Measurements from ENCODE around the gene CAMTA1. TPM values are rescaled to one million over a fixed set of nuclear protein-coding genes. Genes with fewer than 3 reads are reported as not detected.

CAMTA1 gene
- total and polyA plus RNA-seq, 4 donors = 48.1 to 140 (median 52.3) TPM

DNA sequence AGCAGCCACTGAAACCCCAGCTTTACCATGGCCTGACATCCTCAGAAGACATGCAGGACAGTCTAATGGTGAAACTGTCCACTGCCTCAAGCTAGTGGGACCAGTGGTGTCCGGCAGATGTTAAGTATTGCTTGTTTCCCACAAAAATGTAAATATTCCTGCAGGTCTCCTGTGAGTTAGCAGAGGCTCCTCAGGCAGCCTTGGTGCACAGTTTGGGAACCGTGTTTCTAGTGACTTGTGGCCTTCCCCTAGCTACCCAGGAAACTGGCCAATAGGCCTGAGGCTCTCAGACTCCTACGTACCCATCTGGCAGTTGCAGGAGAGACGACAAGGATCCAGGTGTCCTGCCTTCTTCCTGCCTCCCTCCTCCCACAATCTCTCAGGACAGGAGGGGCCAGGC lies 142.4 kb downstream of the CAMTA1 start:
- no peaks in the 10 kb centered on the region for H3K9me3 ChIP-seq (ENCODE audit: control insufficient read depth in 4 of 4, insufficient read depth in 3 of 4, low read length in 3 of 4)
- no peaks in the 10 kb centered on the region for H3K36me3 ChIP-seq (ENCODE audit: control insufficient read depth in 4 of 4, insufficient read depth in 4 of 4, low read length in 4 of 4)
- DNase-seq (no peak), ATAC-seq (ENCODE audit: insufficient read depth, low FRiP score) (no peak)
- no peak overlapping the region for H3K9ac ChIP-seq (ENCODE audit: insufficient read depth in 1 of 2, low read length in 2 of 2)
- 60 to 73% methylated on average over 4 of the region's 4 CpGs for WGBS, 2 donors
- H3K27me3 ChIP-seq (ENCODE audit: control insufficient read depth in 3 of 3, insufficient read depth in 3 of 3, low read length in 2 of 3) = peaks cover 0 to 5% (median 0%) of the 10 kb centered on the region in 3 donors
- H3K4me1 ChIP-seq (ENCODE audit: control insufficient read depth in 5 of 5, insufficient read depth in 5 of 5, low read length in 5 of 5) = peaks cover 0 to 3% (median 0%) of the 10 kb centered on the region in 5 donors
- H3K4me3 ChIP-seq = no peak overlapping the region
- TF ChIP-seq, protein P1, sequence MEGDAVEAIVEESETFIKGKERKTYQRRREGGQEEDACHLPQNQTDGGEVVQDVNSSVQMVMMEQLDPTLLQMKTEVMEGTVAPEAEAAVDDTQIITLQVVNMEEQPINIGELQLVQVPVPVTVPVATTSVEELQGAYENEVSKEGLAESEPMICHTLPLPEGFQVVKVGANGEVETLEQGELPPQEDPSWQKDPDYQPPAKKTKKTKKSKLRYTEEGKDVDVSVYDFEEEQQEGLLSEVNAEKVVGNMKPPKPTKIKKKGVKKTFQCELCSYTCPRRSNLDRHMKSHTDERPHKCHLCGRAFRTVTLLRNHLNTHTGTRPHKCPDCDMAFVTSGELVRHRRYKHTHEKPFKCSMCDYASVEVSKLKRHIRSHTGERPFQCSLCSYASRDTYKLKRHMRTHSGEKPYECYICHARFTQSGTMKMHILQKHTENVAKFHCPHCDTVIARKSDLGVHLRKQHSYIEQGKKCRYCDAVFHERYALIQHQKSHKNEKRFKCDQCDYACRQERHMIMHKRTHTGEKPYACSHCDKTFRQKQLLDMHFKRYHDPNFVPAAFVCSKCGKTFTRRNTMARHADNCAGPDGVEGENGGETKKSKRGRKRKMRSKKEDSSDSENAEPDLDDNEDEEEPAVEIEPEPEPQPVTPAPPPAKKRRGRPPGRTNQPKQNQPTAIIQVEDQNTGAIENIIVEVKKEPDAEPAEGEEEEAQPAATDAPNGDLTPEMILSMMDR (IDR thresholded peaks at IDR 0.05; ENCODE audit: control extremely low read depth, extremely low read depth) = no peak
- H3K27ac ChIP-seq (ENCODE audit: low read depth in 1 of 2, low read length in 1 of 2) = no peak overlapping the region

DNA sequence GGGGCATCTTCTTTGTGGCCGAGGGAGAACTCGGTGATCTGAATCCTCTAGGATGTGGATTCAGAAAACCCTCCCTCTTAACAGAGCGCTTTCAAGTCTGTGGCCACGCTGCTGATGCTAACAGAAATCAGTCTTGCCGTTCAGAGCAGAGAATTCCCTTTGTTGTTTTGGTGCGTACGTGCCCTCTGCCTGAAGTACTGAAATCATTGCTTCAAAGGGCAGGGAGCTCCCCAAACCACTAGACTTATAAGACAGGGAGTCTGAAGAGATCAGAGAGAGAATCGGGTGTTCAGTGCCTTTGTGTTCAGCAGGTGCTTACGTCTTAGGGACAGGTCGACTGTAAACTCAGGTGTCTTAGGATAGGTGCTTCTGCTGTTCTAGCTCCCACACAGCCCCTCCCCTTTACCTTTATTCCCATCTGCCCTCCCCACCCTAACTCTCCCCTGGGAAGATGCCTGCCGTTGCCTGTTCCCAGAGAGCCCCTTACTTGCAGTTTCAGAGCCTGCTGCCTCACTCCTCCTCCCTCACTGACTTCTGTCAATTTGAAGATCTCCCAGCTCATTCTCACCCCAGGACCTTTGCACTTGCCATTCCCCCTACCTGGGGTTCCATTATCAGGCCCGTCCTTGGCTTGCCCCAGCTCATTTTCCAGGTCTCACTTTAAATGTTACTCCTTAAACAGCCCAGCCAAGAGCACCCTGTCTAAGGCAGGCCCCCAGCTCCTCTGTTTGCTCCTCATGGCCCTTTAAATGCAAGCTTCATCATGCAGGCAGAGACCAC lies 143.0 kb downstream of the CAMTA1 start:
- Histone ChIP-seq H3K27ac (ENCODE audit: low read depth in 1 of 2, low read length in 1 of 2) (no peak overlapping the region), H3K36me3 (ENCODE audit: control insufficient read depth in 4 of 4, insufficient read depth in 4 of 4, low read length in 4 of 4) (no peaks in the 10 kb centered on the region), H3K9ac (ENCODE audit: insufficient read depth in 1 of 2, low read length in 2 of 2) (no peak overlapping the region), H3K4me1 (ENCODE audit: control insufficient read depth in 5 of 5, insufficient read depth in 5 of 5, low read length in 5 of 5) (peaks cover 0 to 3% (median 0%) of the 10 kb centered on the region in 5 donors), H3K4me3 (no peak overlapping the region), H3K9me3 (ENCODE audit: control insufficient read depth in 4 of 4, insufficient read depth in 3 of 4, low read length in 3 of 4) (no peaks in the 10 kb centered on the region), H3K27me3 (ENCODE audit: control insufficient read depth in 3 of 3, insufficient read depth in 3 of 3, low read length in 2 of 3) (peaks cover 0 to 5% (median 3%) of the 10 kb centered on the region in 3 donors)
- DNase-seq = no peak
- TF ChIP-seq, protein P1 (IDR thresholded peaks at IDR 0.05; ENCODE audit: control extremely low read depth, extremely low read depth) = no peak
- WGBS, 2 donors = 82 to 85% methylated on average over 12 of the region's 12 CpGs
- no peak for ATAC-seq (ENCODE audit: insufficient read depth, low FRiP score)

DNA sequence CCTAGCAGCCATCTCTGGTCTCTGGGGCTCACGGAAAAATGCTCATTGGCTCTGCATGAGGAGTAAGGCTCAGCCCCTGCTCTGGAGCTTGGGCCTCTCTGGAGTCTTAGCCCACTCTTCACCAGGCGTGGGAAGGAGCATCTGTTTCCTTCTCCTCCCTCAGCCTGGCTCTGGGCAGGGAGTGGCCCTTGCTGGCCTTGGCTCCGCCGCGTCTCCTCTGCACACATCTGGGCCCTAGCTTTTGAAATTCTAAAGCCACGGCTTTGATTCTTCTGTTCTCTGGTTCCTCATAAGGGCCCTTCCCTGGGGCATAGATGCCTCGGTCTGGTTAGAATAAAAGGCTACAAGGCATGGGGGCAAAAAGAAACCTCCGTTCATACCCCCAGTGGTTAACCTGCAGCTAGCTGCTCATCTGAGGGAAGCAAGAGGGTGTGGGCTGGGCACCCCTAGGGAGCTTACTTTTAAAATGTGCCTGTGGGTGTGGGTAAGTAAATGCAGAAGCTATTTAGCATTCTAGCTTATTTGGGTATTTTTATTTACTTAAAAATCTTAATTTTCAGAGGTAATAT lies 145.6 kb downstream of the CAMTA1 start:
- H3K4me3 ChIP-seq = no peak overlapping the region
- no peak overlapping the region for H3K27ac ChIP-seq (ENCODE audit: low read depth in 1 of 2, low read length in 1 of 2)
- peaks cover 0 to 4% (median 0%) of the 10 kb centered on the region in 5 donors for H3K4me1 ChIP-seq (ENCODE audit: control insufficient read depth in 5 of 5, insufficient read depth in 5 of 5, low read length in 5 of 5)
- H3K9ac ChIP-seq (ENCODE audit: insufficient read depth in 1 of 2, low read length in 2 of 2) = no peak overlapping the region
- no peak for ATAC-seq (ENCODE audit: insufficient read depth, low FRiP score)
- H3K36me3 ChIP-seq (ENCODE audit: control insufficient read depth in 4 of 4, insufficient read depth in 4 of 4, low read length in 4 of 4) = no peaks in the 10 kb centered on the region
- no peak for DNase-seq
- TF ChIP-seq, protein P1 (IDR thresholded peaks at IDR 0.05; ENCODE audit: control extremely low read depth, extremely low read depth) = no peak
- WGBS, 2 donors = 78 to 83% methylated on average over 8 of the region's 8 CpGs
- H3K9me3 ChIP-seq (ENCODE audit: control insufficient read depth in 4 of 4, insufficient read depth in 3 of 4, low read length in 3 of 4) = no peaks in the 10 kb centered on the region
- peaks cover 0 to 15% (median 7%) of the 10 kb centered on the region in 3 donors for H3K27me3 ChIP-seq (ENCODE audit: control insufficient read depth in 3 of 3, insufficient read depth in 3 of 3, low read length in 2 of 3)

All from lung (tissue), 12 donors.